CD4-positive, alpha-beta T cell treated with Interleukin-21 for 1 hour (primary cell): Measurements from ENCODE around the gene ALG11.
"Not testable (repeated sequence)": the region's sequence is repeated elsewhere in the genome, so short reads cannot be mapped to it uniquely, and the experiment has no call there.

Source experiments
- DNase-seq: peaks from one replicate; pipeline ENCODE4 v3.0.0-alpha.2; 2020

The ALG11 gene, protein sequence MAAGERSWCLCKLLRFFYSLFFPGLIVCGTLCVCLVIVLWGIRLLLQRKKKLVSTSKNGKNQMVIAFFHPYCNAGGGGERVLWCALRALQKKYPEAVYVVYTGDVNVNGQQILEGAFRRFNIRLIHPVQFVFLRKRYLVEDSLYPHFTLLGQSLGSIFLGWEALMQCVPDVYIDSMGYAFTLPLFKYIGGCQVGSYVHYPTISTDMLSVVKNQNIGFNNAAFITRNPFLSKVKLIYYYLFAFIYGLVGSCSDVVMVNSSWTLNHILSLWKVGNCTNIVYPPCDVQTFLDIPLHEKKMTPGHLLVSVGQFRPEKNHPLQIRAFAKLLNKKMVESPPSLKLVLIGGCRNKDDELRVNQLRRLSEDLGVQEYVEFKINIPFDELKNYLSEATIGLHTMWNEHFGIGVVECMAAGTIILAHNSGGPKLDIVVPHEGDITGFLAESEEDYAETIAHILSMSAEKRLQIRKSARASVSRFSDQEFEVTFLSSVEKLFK

DNA sequence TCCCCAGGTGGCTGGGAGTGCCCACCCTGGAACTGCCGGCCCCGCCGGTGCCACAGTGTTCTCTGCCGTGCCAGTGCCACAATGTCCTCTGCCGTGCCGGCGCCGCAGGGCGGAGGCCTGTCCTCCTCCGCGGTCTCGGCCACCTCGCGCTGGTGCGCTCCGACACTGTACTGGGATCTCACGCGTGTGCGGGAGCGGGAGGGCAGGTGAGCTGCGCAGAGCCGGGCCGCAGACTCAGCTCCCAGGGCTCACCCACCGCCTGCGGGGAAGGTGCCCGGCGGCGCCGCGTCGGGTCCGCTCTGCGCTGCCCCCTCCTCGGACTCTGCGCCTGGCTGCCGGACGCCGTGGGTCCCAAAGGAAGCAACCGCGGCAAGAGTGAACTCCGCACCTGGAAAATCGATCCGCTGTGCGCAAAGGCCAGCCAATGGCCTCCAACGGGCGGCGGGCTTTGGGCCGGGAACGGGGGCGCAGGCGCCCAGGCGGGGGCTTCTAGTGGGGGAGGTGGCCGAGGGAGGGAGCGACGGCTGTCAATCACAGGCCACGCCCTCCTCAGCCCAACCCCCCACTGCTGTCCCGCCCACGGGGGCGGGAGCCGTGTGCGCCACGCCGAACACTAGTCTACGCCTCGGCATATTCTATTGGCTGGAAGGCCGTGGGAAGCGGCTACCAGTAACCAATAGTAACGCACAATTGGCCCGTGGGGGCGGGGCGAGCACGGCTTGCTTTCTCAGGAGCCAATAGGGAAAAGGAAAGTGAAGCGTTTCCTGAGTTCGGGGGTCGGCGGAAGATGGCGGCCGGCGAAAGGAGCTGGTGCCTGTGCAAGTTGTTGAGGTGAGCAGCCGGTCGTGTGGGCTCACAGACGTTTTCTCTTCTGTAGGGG is at the start of gene ALG11:
ALG11 (plus strand) TSS at position 767 of the 880 bp plus-strand sequence; CDS start at position 788, 21 bp downstream.
- DNase-seq, result peak; percentile 99

DNA sequence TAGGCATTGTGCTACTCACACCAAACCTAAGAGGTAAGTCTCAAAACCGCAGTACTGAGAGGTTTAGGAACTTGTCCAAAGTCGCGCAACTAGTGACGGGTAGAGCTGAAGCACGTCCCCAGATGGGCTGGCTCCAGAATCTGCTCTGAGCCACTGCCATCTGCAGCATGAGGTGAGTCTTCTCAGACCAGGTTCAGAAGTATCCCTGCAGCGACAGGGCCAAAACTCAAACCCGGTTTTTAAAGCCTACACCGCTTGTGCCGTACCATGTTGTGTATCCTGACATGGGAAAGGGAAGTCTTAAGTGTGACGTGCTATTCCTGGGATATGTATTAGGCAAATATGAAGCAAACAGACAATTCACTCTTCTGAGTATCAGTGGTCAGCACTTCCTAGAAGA is 46.0 kb upstream of the ALG11 start:
- DNase-seq, result no peak

DNA sequence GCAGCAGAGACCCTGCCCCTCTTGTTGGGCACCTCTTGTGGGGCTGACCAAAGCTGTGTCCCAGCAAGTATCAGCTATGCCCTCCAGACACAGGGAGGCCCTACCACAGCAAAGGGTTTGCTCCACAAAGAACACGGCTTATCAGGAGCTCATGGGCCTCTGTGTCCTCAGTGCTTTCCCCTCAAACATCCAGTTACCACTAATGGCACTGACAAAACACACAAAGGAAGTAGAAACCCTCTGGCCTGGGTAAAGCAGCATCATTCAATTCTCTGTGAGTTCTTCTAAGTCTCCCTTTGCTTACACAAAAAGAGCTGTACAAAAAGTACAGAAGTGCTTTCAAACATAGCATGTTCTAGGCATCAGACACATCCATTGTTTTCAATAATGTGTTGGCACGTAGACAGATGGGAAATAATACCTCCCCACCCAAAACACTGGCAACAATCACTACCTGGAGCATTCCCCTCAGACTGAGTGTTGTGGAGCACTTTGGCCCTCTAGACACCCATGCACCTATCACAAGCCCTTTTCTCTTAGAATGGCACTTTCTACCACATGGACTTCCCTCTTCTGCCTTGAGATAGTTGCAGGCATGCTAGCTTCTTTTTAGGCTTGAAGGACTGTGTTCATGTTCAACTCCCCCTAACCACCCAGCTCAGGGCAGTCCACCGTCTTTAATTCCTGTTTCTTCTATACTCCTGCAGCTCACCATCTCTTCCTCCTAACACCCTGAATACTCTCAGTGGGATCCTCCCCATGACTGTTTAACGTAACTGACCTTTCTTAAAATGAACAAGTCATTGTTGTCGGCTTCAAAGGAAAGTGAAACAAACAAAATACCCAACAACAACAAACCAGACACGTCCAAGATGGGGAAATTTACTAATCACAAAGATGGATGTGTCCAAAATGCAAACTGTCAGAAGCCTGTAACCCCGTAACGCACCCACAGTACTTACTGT is 44.4 kb upstream of the ALG11 start:
- DNase-seq, result no peak

DNA sequence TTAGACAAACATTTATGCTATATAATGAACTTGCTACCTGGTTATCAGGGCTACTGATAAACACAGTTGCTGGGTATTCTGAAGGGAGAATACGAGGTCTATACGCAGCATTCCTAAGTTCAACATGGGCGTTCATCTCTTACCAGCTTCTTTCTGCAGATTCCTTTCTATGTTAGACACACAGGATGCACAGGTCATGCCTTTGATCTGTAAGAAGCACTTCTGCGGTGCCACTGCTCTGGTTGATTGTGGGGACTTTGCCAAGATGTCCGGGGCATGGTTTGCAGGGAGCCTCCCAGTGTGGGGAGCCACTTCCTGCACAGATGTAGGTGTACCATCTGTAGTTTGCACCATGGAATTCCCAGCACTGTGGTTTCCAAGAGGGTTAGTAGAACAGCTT is 41.8 kb upstream of the ALG11 start:
- peak; percentile 17 for DNase-seq

DNA sequence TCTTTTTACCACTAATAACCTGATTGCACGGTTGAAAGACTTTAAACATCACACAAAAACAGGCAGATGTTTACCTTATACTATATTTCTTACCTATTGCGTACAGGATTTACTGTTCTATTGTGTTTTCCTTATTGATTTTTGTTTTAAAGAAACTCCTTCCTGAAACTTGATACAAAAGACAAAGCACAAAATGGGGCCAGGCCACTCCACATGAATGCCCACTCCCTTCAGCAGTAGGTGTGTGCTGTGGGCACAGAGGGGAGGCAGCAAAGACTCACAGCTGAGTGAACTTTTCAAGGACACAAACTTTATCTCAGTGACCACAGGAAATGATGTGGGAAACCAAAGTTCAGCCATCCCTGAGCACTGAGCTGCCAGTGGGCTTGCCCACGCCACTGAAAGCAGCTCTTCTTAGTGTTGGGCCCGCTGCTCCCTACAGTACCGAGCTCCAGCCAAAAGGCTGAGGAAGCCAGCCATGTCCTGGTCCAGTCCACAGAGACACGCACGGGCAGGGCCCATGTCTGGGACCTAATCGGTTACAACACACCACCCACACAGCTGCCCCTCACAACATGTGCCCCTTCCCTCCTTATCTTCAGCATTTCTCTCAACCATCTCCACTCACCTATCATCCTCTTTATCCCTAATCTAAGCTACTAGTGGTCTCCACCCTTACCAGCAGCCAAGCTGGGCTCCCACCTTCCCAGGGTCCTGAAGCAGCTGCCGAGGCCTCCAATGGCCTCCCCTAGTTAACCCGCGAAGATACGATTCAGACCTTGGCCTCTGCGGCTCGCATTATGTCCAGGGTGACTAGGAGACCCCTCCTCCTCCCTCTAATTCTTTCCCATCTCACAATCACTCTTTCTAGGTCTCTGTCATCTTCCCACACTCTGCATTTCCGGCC is 40.4 kb upstream of the ALG11 start:
- DNase-seq, result no peak

DNA sequence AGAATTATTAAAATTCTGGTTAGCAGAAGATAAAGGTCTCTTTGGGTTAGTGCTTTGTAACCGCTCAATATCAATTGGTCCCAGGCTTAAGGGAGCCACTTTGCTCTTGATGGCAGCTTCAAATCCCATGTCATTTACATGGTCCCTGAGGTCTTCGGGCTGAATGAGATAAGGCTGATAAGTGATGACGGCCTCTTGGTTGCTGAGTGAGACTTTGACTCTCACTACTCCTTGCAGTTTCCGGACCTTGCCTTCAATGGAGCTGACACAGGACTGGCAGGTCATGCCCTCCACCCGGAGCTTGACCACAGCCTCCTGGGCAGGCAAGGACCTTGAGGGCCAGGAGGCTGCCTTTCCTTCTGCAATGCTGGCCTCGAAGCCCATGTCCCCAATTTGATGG is 37.7 kb upstream of the ALG11 start:
- no peak for DNase-seq

DNA sequence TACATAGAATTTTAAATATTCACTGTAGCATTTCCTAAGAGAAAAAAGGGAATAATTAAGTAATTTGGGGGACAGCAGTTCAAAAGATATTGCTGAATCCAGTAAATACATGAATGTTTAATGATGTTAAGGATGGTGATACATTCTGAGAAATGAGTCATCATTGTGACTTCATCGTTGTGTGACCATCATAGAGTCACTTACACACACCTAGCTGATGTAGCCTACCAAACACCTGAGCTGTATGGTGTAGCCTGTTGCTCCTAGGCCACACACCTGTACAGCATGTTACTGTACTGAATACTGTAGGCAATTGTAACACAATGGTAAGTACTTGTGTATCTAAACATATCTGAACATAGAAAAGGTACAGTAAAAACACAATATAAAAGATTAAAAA is 35.8 kb upstream of the ALG11 start:
- DNase-seq, result no peak

DNA sequence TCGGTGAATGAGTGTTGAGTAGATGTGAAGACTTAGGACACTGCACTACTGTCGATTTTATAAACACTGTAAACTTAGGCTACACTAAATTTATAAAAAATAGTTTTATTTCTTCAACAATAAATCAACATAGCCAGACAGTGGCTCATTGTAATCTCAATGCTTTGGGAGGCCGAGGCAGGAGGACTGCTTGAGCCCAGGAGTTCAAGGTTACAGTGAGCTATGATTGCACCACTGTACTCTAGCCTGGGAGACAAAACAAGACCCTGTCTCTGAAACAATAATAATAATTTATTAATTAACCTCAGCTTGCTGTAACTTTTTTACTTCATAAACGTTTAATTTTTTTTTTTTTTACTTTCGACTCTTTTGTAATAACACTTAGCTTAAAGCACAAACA is 35.3 kb upstream of the ALG11 start:
- DNase-seq, result no peak

DNA sequence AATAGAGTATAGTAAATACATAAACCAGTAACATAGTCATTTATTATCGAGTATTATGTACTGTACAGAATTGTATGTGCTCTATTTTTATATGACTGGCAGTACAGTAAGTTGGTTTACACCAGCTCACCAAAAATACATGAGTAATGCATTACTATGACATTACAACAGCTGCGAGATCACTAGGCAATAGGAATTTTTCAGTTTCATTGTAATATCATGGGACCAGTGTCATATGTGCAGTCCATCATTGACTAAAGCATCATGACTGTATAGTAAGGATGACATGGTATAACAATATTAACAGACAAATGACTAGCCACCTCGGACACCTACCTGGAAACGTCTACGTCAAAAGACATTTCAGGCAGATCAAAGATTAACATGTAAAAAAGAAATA is 34.6 kb upstream of the ALG11 start:
- DNase-seq, result no peak

DNA sequence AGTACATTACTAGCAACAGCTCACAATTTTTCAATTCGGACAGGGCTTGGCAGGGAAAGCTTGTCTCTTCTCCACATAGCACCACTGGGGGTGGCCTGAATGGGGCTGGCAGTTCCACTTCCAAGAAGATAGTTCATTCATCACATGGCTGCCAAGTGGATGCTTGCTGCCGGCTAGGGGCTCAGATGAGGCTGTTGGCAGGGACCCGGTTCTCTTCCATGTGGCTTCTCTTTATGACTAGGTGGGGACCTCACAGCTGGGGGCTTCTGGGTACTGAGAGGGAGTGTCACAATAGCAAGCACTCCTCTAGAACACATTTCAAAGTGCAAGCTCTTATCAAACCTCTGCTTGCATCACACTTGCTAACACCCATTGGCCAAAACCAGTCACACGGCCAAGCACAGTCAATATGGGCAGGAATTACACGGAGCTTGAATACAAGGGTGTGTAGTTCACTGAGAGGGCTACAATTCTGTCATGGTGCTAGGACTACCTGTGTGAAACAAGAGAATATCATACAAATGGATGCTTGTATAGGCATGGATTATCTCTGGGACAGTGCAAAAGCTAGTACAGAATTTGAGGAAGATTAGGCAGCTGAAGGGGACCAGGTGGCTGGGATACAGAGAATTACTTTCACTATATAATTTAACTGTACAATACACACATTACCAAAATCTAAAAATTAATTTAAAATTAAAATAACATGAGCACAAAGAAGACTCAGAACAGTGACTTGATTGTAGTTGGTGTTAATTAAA is 33.2 kb upstream of the ALG11 start:
- DNase-seq, result no peak

DNA sequence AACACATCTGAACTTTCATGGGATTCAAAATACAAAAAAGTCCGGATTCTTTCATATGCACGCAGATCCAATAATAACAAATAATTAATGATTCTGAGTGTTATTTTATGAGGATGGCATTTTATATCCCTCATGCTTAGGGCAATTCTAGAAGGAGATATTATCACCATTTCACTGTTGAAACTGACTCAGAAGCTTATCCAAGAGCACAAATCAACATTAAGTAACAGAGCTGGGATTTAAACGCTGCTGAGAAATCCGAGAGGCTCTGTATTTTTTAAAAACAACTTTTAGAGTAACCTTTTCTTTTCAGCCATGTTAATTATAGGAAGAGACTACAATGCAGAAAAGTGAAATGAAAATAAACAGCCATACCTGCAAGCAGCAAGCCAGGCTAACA is 31.3 kb upstream of the ALG11 start:
- no peak for DNase-seq

DNA sequence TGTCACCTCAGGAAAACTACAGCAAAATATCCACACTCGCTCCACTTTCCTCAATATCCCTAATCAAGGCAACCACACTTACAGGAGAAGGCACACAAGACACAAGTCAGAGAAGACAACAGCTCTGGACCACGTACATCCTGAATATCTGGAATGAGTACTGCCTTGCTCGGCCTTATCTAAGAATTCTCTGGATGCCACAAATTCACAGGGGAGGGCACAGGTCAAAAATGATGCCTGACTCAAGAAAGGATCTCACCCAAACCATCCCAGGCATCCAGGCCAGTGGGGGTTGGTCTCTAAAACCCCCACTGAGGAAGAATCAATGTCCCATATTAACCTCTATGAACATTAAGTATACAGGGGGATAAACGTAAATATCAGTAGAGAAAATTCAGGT is 30.8 kb upstream of the ALG11 start:
- no peak for DNase-seq

DNA sequence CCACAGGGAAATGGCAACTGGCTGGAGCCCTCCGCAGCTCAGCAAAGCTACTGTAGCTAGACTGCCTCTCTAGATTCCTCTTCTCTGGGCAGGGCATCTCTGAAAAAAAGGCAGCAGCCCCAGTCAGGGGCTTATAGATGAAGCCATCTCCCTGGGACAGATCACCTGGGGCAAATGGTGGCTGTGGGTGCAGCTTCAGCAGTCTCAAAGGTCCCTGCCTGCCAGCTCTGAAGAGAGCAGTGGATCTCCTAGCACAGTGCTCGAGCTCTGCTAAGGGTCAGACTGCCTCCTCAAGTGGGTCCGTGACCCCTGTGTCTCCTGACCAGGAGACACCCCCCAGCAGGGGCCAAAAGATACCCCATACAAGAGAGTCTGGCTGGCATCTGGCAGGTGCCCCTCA is 28.9 kb upstream of the ALG11 start:
- not testable (repeated sequence) for DNase-seq

DNA sequence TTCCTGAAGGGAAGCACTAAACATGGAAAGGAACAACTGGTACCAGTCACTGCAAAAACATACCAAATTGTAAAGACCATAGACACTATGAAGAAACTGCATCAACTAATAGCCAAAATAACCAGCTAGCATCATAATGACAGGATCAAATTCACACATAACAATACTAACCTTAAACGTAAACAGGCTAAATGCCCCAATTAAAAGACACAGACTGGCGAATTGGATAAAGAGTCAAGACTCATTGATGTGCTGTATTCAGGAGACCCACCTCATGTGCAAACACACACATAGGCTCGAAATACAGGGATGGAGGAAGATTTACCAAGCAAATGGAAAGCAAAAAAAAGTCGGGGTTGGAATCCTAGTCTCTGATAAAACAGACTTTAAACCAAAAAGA is 27.3 kb upstream of the ALG11 start:
- DNase-seq, result not testable (repeated sequence)

DNA sequence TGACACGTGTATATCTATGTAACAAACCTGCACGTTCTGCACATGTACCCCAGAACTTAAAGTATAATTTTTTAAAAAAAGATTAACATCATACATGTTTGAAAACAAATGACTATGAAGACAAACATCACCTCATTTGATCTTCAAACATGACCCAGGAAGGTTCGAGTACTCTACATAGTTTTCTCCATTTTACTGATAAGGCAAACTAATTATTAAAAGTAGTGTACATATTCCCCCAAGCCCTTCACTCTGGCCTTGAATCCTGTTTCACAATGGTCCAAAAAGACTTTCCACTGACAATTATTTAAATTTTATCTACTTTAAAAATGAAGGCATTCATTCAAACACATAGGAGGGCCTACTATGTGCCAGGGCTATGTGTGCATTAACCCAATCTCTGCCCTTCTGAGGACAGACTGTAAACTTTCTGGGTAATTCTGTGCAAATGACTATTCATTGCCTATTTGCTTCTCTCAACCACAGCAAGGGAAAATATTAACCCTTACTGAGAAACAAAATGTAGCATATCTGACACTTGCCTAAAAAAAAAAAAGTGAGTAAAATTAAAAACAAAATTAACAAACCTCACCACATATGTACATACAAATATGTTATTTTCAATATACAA is 23.1 kb upstream of the ALG11 start:
- no peak for DNase-seq

DNA sequence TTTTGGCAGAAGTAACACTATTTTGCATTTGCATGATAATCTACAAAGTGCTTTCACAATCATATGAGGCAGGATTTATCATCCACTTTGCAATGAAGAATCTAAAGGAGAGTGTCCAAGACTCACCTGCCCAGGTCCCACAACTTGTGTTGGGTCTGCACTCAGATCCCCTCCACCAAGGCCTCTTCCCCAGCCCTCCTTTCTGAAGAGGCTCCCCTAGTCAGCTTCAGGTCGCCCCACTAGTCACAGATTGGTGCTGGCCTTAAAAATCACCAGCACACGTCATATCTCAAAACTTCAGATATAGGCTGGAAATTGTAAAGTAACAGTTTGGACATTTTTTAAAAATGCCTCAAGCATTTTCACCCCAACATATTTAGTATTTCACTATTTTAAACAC is 18.5 kb upstream of the ALG11 start:
- DNase-seq, result no peak

DNA sequence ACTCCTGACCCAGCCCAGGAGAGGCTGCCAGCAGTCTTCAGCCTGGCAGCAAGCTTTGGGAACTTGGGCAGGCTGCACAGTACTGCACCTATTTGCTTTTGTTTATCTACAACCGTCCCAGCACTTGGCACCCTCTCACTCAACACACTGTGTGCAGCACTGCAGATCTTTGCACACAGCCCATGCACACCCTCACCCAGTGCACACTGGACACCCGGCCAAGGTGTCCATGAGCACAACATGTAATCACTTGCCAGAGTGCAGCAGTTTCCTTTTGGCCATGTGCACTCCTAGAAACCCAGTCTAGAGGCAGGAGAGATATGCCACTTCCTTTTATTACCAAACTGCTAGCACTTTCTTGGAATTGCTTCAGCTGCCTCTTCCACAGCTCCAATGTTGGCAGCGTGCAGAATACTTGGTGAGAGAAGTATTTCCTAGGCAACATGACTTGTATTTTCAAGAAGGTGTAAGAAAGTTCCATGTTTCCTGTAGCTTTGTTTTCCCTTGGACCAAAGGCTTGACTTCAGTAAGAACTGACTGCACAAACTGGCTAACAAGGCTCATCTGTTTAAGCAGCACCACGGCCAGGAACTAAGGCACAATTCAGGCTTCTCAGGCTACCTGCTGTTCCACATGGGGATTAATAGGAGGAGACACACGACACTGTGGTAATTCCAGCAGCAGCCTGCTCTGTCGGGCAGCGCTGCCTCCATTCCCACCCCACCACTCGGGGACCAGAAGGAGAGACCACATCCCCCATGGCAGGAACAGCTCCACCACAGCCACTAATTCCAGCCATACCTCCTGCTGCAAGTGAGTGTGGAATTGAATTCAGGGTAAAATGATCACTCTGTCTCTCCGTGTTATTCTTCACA is 16.3 kb upstream of the ALG11 start:
- DNase-seq, result no peak

DNA sequence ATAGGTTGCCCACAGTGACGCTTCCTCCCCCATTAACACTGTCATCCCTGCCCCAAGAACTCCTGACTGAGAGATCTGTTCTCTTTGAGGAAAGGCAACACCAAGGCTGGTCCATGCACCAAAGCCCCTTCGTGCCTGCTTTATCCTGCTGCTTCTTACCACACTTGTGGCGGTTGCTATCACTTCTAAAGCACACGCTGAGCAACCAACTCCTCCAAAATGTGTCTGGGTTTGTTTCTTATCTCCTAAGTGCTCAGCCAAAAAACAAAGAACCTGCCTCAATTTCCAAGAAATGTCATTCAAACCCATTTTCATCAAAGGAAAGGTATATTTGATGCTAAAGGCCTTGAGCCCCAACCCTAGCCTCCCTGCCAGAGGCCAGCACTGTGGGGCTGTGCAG is 15.6 kb upstream of the ALG11 start:
- DNase-seq, result no peak

DNA sequence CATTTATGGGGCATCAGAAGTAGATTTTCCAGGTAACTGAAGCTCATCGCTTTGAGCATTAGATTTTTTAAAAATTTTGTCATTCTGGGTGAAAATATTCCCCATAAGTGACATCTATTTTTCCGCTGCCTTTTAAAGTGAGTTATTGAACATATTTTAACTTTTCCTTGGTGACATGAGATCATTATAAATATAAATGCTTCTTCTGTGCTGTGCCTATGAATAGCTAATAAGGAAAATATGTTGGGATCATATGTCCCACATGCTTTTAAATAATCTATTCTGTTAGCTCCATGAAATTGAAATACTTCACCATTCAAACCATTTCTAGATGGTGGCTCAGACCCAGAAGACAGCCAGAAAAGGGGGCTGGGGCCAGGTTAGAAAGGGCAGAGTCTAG is 15.0 kb upstream of the ALG11 start:
- DNase-seq, result no peak
